CD4-positive, alpha-beta T cell treated with Interleukin-6 at 100 ng/mL for 8 hours (primary cell): ENCODE data around the gene CMTM8.

Experiments used
- DNase-seq: peaks from one replicate; pipeline ENCODE4 v3.0.0-alpha.2; 2020; ENCODE audit warnings: mixed read lengths, low spot score

CMTM8 gene

GRCh38 chr3:32278714-32279113 is 40.2 kb downstream of the CMTM8 start:
- no peak for DNase-seq

GRCh38 chr3:32280262-32280910 is 41.9 kb downstream of the CMTM8 start:
- no peak for DNase-seq

GRCh38 chr3:32281570-32282106 is 43.2 kb downstream of the CMTM8 start:
- no peak for DNase-seq

- DNase-seq, result no peak
Observed at GRCh38 chr3:32282578-32283154, 44.2 kb downstream of the CMTM8 start.

- DNase-seq, result no peak
Observed at GRCh38 chr3:32283304-32283703, 44.8 kb downstream of the CMTM8 start.

- no peak for DNase-seq
Observed at GRCh38 chr3:32284443-32285212, 46.1 kb downstream of the CMTM8 start.

- peak; percentile 18 for DNase-seq
Observed at GRCh38 chr3:32285891-32286290, 47.4 kb downstream of the CMTM8 start.

GRCh38 chr3:32288819-32289218 is 50.3 kb downstream of the CMTM8 start:
- peak; percentile 64 for DNase-seq

- no peak for DNase-seq
Observed at GRCh38 chr3:32290619-32291018, 52.1 kb downstream of the CMTM8 start.

- DNase-seq, result no peak
Observed at GRCh38 chr3:32292085-32292796, 53.8 kb downstream of the CMTM8 start.

- no peak for DNase-seq
Observed at GRCh38 chr3:32293903-32294302, 55.4 kb downstream of the CMTM8 start.

GRCh38 chr3:32296251-32297204 is 58.0 kb downstream of the CMTM8 start:
- DNase-seq, result peak; percentile 76

GRCh38 chr3:32297366-32297765 is 58.9 kb downstream of the CMTM8 start:
- DNase-seq, result peak; percentile 78

- no peak for DNase-seq
Observed at GRCh38 chr3:32301426-32301825, 62.9 kb downstream of the CMTM8 start.

- DNase-seq, result no peak
Observed at GRCh38 chr3:32302601-32303398, 64.3 kb downstream of the CMTM8 start.

GRCh38 chr3:32303399-32303747 is 64.9 kb downstream of the CMTM8 start:
- DNase-seq, result peak; percentile 76

GRCh38 chr3:32303977-32304881 is 65.7 kb downstream of the CMTM8 start:
- no peak for DNase-seq

GRCh38 chr3:32305361-32305876 is 66.9 kb downstream of the CMTM8 start:
- no peak for DNase-seq

GRCh38 chr3:32306072-32306471 is 67.6 kb downstream of the CMTM8 start:
- DNase-seq, result no peak
